Neuronal stem cell (in vitro differentiated cells): ENCODE results near the gene TPSD1.

Source experiments
- DNase-seq: peaks from one replicate; pipeline ENCODE4 v3.0.0-alpha.2; 2013; ENCODE audit warnings: low spot score
- H2AFZ ChIP-seq: one replicate; pipeline ENCODE4 v1.6.1; 2013; ENCODE audit warnings: mild to moderate bottlenecking, low read length, inconsistent platforms
- H2AK5ac ChIP-seq: 2 replicates; pipeline ENCODE4 v1.6.1; 2013; ENCODE audit warnings: low read depth, mild to moderate bottlenecking, inconsistent platforms, low read length, moderate library complexity, mixed read lengths
- H2BK120ac ChIP-seq: 2 replicates; pipeline ENCODE4 v1.6.1; 2013; ENCODE audit warnings: low read depth, mild to moderate bottlenecking, inconsistent platforms, low read length, moderate library complexity, mixed read lengths
- H2BK12ac ChIP-seq: one replicate; pipeline ENCODE4 v1.6.1; 2013; ENCODE audit warnings: low read length, inconsistent platforms
- H2BK15ac ChIP-seq: 2 replicates; pipeline ENCODE4 v1.6.1; 2013; ENCODE audit warnings: mild to moderate bottlenecking, low read length, inconsistent platforms, mixed read lengths
- H2BK5ac ChIP-seq: one replicate; pipeline ENCODE4 v1.6.1; 2013; ENCODE audit warnings: inconsistent platforms, mild to moderate bottlenecking, low read length, moderate library complexity
- H3K14ac ChIP-seq: one replicate; pipeline ENCODE4 v1.6.1; 2013; ENCODE audit warnings: low read length, inconsistent platforms
- H3K18ac ChIP-seq: 2 replicates; pipeline ENCODE4 v1.6.1; 2013; ENCODE audit warnings: low read length, inconsistent platforms
- H3K23ac ChIP-seq: 2 replicates; pipeline ENCODE4 v1.6.1; 2013; ENCODE audit warnings: low read depth, mild to moderate bottlenecking, mixed read lengths, low read length, inconsistent platforms; ENCODE audit not compliant: poor library complexity
- H3K27ac ChIP-seq: replicated peaks from 3 replicates; pipeline ENCODE4 v1.5.1; 2013; ENCODE audit warnings: low read length, inconsistent platforms
- H3K27me3 ChIP-seq, 3 experiments: 2 replicates each; pipeline ENCODE4 v1.6.1; 2013; ENCODE audit warnings: low read length in 3 of 3, mild to moderate bottlenecking in 2 of 3, inconsistent platforms in 1 of 3, low read depth in 1 of 3, mixed read lengths in 1 of 3, moderate library complexity in 1 of 3; ENCODE audit not compliant: control insufficient read depth in 3 of 3, insufficient read depth in 3 of 3
- H3K36me3 ChIP-seq, 2 donors: replicated peaks in 1 of 2; 2 replicates each; pipeline ENCODE4 v1.6.1; 2013; ENCODE audit warnings: low read length in 2 of 2; ENCODE audit not compliant: control insufficient read depth in 2 of 2, insufficient read depth in 2 of 2
- H3K4ac ChIP-seq: 2 replicates; pipeline ENCODE4 v1.6.1; 2013; ENCODE audit warnings: inconsistent platforms, mild to moderate bottlenecking, low read length, moderate library complexity
- H3K4me1 ChIP-seq, 2 donors: 1 replicate in 1 of 2; 2 replicates in 1 of 2; pipeline ENCODE4 v1.6.1; 2013; ENCODE audit warnings: low read length in 2 of 2, low read depth in 1 of 2; ENCODE audit not compliant: control insufficient read depth in 2 of 2, insufficient read depth in 1 of 2
- H3K4me2 ChIP-seq: one replicate; pipeline ENCODE4 v1.6.1; 2013; ENCODE audit warnings: mild to moderate bottlenecking, low read length, inconsistent platforms; ENCODE audit not compliant: insufficient read depth, poor library complexity, severe bottlenecking
- H3K4me3 ChIP-seq, 2 donors: 2 replicates each; pipeline ENCODE4 v1.5.1; 2013; ENCODE audit warnings: low read length in 2 of 2, mild to moderate bottlenecking in 2 of 2, inconsistent platforms in 1 of 2, moderate library complexity in 1 of 2
- H3K79me1 ChIP-seq: one replicate; pipeline ENCODE4 v1.6.1; 2013; ENCODE audit warnings: low read depth, mild to moderate bottlenecking, inconsistent platforms, low read length, moderate library complexity
- H3K9ac ChIP-seq: one replicate; pipeline ENCODE4 v1.6.1; 2013; ENCODE audit warnings: mild to moderate bottlenecking, low read depth, low read length, inconsistent platforms; ENCODE audit not compliant: poor library complexity
- H3K9me3 ChIP-seq, 2 donors: replicated peaks in 1 of 2; 2 replicates each; pipeline versions ENCODE3 to v1.6.1; 2013; ENCODE audit warnings: low read length in 2 of 2, mild to moderate bottlenecking in 2 of 2, inconsistent platforms in 1 of 2, low read depth in 1 of 2, mixed read lengths in 1 of 2, moderate library complexity in 1 of 2; ENCODE audit not compliant: control insufficient read depth in 2 of 2, insufficient read depth in 1 of 2
- H4K8ac ChIP-seq: one replicate; pipeline ENCODE4 v1.6.1; 2013; ENCODE audit warnings: low read depth, mild to moderate bottlenecking, inconsistent platforms, low read length, moderate library complexity
- H4K91ac ChIP-seq: one replicate; pipeline ENCODE4 v1.6.1; 2013; ENCODE audit warnings: low read length, low read depth, mild to moderate bottlenecking, inconsistent platforms; ENCODE audit not compliant: poor library complexity
- WGBS, 2 donors: extraction: QIAGEN DNeasy Blood & Tissue Kit; methylation state at CpG; one replicate each; pipeline ENCODE4 v1.1.7; 2013; ENCODE audit warnings: missing lambda C conversion rate in 2 of 2, mixed read lengths in 1 of 2; ENCODE audit not compliant: insufficient read length in 2 of 2, insufficient replicate concordance in 1 of 2; ENCODE audit errors: extremely low coverage in 2 of 2; 5-methylcytosine and 5-hydroxymethylcytosine counted together

Gene TPSD1

DNA sequence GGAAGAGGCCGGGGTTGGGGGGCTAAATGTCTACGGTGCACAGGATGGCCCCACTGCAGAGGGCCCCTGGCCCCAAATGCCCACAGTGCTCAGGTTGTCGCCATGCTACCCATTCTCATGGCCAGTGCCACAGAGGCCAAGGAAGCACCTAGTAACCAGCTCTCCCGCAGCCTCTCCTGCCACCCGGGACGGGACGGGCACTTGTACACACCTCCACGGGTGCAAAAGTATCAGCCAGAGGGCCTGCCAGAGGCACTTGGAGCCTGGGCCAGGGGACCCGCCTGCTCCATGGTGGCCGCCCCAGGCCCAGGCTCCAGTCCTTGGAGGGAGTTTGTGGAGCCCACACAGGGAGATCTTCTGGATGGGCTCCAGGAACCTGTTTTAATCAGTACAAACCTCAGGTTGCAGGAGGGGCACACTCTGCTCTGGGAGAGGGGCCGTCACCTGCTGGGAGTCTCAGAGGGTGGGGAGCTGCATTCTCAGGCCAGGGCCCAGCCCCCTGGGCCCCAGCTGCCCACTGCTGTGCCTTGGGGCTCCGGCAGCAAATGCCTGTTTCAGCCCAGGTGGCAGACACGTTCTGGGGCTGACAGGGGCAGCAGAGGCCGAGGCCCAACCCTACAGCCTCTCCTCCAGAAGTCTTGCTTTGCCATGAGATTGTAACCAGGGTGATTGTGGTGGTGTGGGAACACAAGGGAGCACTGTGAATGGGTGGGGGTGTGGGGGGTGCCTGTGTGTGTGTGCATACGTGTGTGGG, 7.9 kb downstream of the TPSD1 start:
- DNase-seq = no peak
- no peak overlapping the region for H3K18ac ChIP-seq
- H2BK5ac ChIP-seq = no peak overlapping the region
- no peak overlapping the region for H2BK15ac ChIP-seq
- no peak overlapping the region for H4K8ac ChIP-seq
- H2BK120ac ChIP-seq = no peak overlapping the region
- H3K79me1 ChIP-seq = peaks cover 4% of the 10 kb centered on the region
- H4K91ac ChIP-seq = no peak overlapping the region
- peaks cover 11 to 42% (median 37%) of the 10 kb centered on the region in 3 experiments for H3K27me3 ChIP-seq
- no peak overlapping the region for H2BK12ac ChIP-seq
- no peaks in the 10 kb centered on the region for H3K36me3 ChIP-seq
- peaks cover 0 to 11% of the 10 kb centered on the region in 2 donors for H3K9me3 ChIP-seq
- H3K27ac ChIP-seq = no peak overlapping the region
- no peak overlapping the region for H3K4me3 ChIP-seq
- H3K9ac ChIP-seq = no peak overlapping the region
- no CpG with 5 or more reads among the region's 15 CpGs for WGBS, 2 donors
- H3K4ac ChIP-seq = no peak overlapping the region
- no peak overlapping the region for H3K23ac ChIP-seq
- H3K4me1 ChIP-seq = peaks cover 0 to 2% of the 10 kb centered on the region in 2 donors
- H3K4me2 ChIP-seq = no peak overlapping the region
- H2AK5ac ChIP-seq = peak overlapping the region; percentile 35
- H3K14ac ChIP-seq = no peak overlapping the region
- H2AFZ ChIP-seq = no peak overlapping the region

DNA sequence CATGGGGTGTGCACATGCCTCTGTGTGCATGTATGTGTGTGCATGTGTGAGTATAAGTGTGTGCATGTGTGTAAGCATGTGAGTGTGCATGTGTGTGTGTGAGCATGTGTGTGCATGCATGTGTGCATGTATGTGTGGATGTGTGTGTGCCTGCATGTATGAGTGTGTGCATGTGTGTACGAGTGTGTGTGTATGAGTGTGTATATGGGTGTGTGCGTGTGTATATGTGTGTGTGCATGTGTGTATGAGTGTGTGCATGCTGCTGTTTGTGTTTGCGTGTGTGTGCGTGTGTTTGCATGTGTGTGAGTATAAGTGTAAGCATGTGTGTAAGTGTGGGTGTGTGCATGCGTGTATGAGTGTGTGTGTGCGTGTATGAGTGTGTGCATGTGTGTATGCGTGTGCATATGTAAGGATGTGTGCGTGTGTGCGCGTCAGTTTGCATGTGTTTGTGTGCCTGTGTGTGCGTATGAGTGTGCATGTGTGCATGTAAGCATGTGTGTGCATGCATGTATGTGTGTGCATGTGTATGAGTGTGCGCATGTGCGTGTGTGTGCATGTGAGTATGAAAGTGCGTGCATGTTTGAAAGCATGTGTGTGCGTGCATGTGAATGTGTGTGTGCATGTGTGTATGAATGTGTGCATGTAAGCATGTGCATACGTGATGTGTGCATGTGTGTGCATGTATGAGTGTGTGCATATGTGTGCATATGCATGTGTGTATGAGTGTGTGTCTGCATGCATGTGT, 8.6 kb downstream of the TPSD1 start:
- Histone ChIP-seq H3K4me1 (no peaks in the 10 kb centered on the region), H3K4me3 (peak overlapping the region in 1 of 2 donors; percentile 67), H2BK120ac (no peak overlapping the region), H3K4ac (no peak overlapping the region), H3K18ac (no peak overlapping the region), H2AK5ac (no peak overlapping the region), H2BK5ac (no peak overlapping the region), H3K9ac (peak overlapping the region; percentile 55), H3K27me3 (peaks cover 7 to 35% (median 30%) of the 10 kb centered on the region in 3 experiments), H2BK12ac (no peak overlapping the region), H4K91ac (no peak overlapping the region), H3K79me1 (peaks cover 1% of the 10 kb centered on the region), H3K23ac (peak overlapping the region; percentile 12), H4K8ac (no peak overlapping the region), H3K14ac (no peak overlapping the region), H2BK15ac (no peak overlapping the region), H3K4me2 (no peak overlapping the region), H3K36me3 (no peaks in the 10 kb centered on the region), H3K9me3 (peaks cover 0 to 12% of the 10 kb centered on the region in 2 donors), H3K27ac (no peak overlapping the region), H2AFZ (no peak overlapping the region)
- no CpG with 5 or more reads among the region's 16 CpGs for WGBS, 2 donors
- DNase-seq = no peak

- Histone ChIP-seq H3K4ac (no peak overlapping the region), H3K4me2 (no peak overlapping the region), H3K27me3 (peaks cover 6 to 31% (median 23%) of the 10 kb centered on the region in 3 experiments), H2AK5ac (peak overlapping the region; percentile 63), H4K91ac (no peak overlapping the region), H2BK120ac (no peak overlapping the region), H2BK12ac (no peak overlapping the region), H4K8ac (no peak overlapping the region), H3K4me3 (peak overlapping the region in 1 of 2 donors; percentile 67), H3K79me1 (peaks cover under 1% of the 10 kb centered on the region), H3K27ac (no peak overlapping the region), H3K9me3 (peaks cover 0 to 12% of the 10 kb centered on the region in 2 donors), H2BK15ac (peak overlapping the region; percentile 55), H3K9ac (peak overlapping the region; percentile 17), H3K36me3 (no peaks in the 10 kb centered on the region), H2AFZ (no peak overlapping the region), H3K23ac (no peak overlapping the region), H2BK5ac (no peak overlapping the region), H3K4me1 (no peaks in the 10 kb centered on the region), H3K14ac (no peak overlapping the region), H3K18ac (no peak overlapping the region)
- no CpG with 5 or more reads among the region's 13 CpGs for WGBS, 2 donors
- DNase-seq = no peak
Observed at GRCh38 chr16:1265090-1265630, 9.3 kb downstream of the TPSD1 start.

DNA sequence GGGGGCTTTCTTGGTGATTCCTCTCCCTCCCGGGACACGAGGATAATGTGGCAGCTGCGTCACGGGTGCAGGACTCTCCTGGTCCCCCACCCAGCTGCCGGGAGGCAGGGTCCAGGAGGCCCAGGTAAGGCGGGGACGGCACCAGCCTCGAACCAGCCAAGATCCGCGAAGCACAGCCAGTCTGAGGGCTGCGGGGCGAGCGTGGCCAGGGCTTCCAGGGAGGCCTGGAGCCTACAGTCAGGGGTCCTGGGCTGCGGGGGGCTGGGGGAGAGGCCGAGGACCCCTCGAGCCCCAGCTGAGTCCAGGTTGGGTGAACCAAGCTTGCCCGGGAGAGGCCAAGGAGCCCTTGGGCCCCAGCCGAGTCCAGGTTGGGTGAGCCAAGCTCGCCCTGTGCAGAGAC, 10.0 kb downstream of the TPSD1 start:
- no CpG with 5 or more reads among the region's 19 CpGs for WGBS, 2 donors
- Histone ChIP-seq H3K9me3 (peaks cover 0 to 12% of the 10 kb centered on the region in 2 donors), H2AFZ (no peak overlapping the region), H2BK120ac (no peak overlapping the region), H3K4me2 (no peak overlapping the region), H2BK15ac (no peak overlapping the region), H3K4me1 (no peaks in the 10 kb centered on the region), H2BK12ac (no peak overlapping the region), H3K36me3 (no peaks in the 10 kb centered on the region), H3K18ac (peak overlapping the region; percentile 9), H2AK5ac (peak overlapping the region; percentile 63), H3K27ac (no peak overlapping the region), H3K23ac (no peak overlapping the region), H3K79me1 (no peaks in the 10 kb centered on the region), H4K8ac (no peak overlapping the region), H3K4me3 (no peak overlapping the region), H3K9ac (no peak overlapping the region), H2BK5ac (no peak overlapping the region), H3K4ac (no peak overlapping the region), H3K14ac (no peak overlapping the region), H3K27me3 (peaks cover 3 to 25% (median 17%) of the 10 kb centered on the region in 3 experiments), H4K91ac (no peak overlapping the region)
- no peak for DNase-seq
